Thymus (tissue), 11 donors: Measurements from ENCODE around the gene CACNA2D3. TPM values are rescaled to one million over a fixed set of nuclear protein-coding genes. Genes with fewer than 3 reads are reported as not detected.
A peak's percentile ranks its signal among the peaks of the same experiment; 100 is the strongest.

Source experiments
- DNase-seq, 9 donors: peaks; one replicate each; pipeline ENCODE4 v3.0.0-alpha.2; 2013; ENCODE audit warnings: low spot score in 9 of 9, low read depth in 6 of 9, missing footprints in 1 of 9
- H3K27ac ChIP-seq, 2 donors: one replicate each; pipeline ENCODE4 v1.5.1; 2013; ENCODE audit warnings: control low read depth in 1 of 2, low read depth in 1 of 2, low read length in 1 of 2, mild to moderate bottlenecking in 1 of 2, moderate library complexity in 1 of 2
- H3K27me3 ChIP-seq, 2 donors: one replicate each; pipeline ENCODE4 v1.5.1; 2013; ENCODE audit warnings: low read length in 1 of 2; ENCODE audit not compliant: control insufficient read depth in 2 of 2, insufficient read depth in 1 of 2
- H3K36me3 ChIP-seq, 2 donors: one replicate each; pipeline ENCODE4 v1.5.1; 2013; ENCODE audit warnings: low read length in 1 of 2, mild to moderate bottlenecking in 1 of 2, moderate library complexity in 1 of 2; ENCODE audit not compliant: control insufficient read depth in 2 of 2, insufficient read depth in 2 of 2
- H3K4me1 ChIP-seq, 2 donors: one replicate each; pipeline ENCODE4 v1.5.1; 2013; ENCODE audit warnings: low read length in 2 of 2; ENCODE audit not compliant: control insufficient read depth in 2 of 2, insufficient read depth in 2 of 2
- H3K4me3 ChIP-seq, 2 donors: one replicate each; pipeline ENCODE4 v1.5.1; 2013; ENCODE audit warnings: low read length in 2 of 2, control low read depth in 1 of 2, mild to moderate bottlenecking in 1 of 2
- H3K9me3 ChIP-seq, 2 donors: one replicate each; pipeline ENCODE4 v1.5.1; 2013; ENCODE audit warnings: low read length in 1 of 2, mild to moderate bottlenecking in 1 of 2; ENCODE audit not compliant: control insufficient read depth in 2 of 2, insufficient read depth in 1 of 2
- WGBS: extraction: QIAGEN DNeasy Blood & Tissue Kit; methylation state at CpG from one replicate; pipeline ENCODE4 v1.1.7; 2013; 5-methylcytosine and 5-hydroxymethylcytosine counted together
- polyA plus RNA-seq: library from polyadenylated mRNA; stranded (reverse); fragments of 200-250 nt; gene quantifications from one replicate; pipeline ENCODE4 v1.2.3, GENCODE V29; 2013
- total RNA-seq: library from RNA; stranded (reverse); fragments of 120-200 nt; gene quantifications from one replicate; pipeline ENCODE4 v1.2.4, GENCODE V29; 2013
- donor health status: healthy.

The CACNA2D3 gene
- total and polyA plus RNA-seq, 2 donors = 1.8 to 2.1 TPM

DNA sequence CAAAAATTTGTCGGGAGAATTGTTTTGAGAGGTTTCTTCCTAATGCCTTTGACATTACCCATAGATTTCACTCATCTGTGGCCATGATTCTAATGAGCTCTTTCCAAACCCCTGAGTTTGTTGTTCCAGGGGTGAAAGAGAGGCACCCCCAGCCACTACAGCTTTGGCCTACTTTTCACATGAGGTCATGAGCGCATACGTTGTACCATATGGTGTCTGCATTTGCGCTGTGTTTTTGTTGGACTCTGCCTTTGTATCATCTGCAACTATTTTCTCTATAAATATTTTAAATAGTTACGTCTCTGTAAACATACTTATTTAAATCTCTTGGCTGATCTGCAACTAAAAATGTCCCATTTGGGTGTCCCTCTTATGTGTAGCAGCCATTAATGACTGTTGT is 697.6 kb downstream of the CACNA2D3 start:
- H3K9me3 ChIP-seq = no peaks in the 10 kb centered on the region
- H3K27ac ChIP-seq = no peak overlapping the region
- H3K4me3 ChIP-seq = no peak overlapping the region
- WGBS = 97% methylated on average over 5 of the region's 5 CpGs
- no peaks in the 10 kb centered on the region for H3K27me3 ChIP-seq
- DNase-seq = no peak
- H3K36me3 ChIP-seq = no peaks in the 10 kb centered on the region
- no peaks in the 10 kb centered on the region for H3K4me1 ChIP-seq

DNA sequence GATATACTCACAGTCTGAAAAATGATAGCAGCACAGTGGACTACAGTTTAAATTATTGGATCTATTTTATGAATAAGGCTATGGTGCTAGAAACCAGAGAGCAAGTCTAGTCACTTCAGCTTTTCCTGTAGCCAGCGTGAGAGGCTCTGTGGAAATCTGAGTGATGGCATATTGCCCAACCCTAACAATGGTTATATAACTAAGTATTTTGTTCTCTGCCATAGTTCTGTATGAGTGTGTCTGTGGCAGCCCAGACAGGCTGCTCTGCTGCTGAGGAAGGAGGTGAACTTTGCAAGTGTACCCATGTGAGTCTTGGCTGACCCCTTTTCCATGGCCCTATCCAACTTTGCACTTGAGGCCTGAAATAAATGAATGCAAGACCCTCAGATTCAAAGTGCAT is 699.9 kb downstream of the CACNA2D3 start:
- no peaks in the 10 kb centered on the region for H3K27me3 ChIP-seq
- no peaks in the 10 kb centered on the region for H3K4me1 ChIP-seq
- H3K4me3 ChIP-seq = no peak overlapping the region
- peak in 1 of 9 donors; percentile 2 for DNase-seq
- 14% methylated on average over 1 of the region's 1 CpG for WGBS
- no peak overlapping the region for H3K27ac ChIP-seq
- no peaks in the 10 kb centered on the region for H3K36me3 ChIP-seq
- no peaks in the 10 kb centered on the region for H3K9me3 ChIP-seq

- Histone ChIP-seq H3K36me3 (no peaks in the 10 kb centered on the region), H3K4me3 (no peak overlapping the region), H3K27me3 (no peaks in the 10 kb centered on the region), H3K9me3 (peaks cover 3 to 6% of the 10 kb centered on the region in 2 donors), H3K4me1 (no peaks in the 10 kb centered on the region), H3K27ac (no peak overlapping the region)
- 87% methylated on average over 3 of the region's 3 CpGs for WGBS
- no peak for DNase-seq
Measured at GRCh38 chr3:54826251-54826691, 703.9 kb downstream of the CACNA2D3 start.

GRCh38 chr3:54827056-54827687 is 704.8 kb downstream of the CACNA2D3 start:
- WGBS = 73% methylated on average over 9 of the region's 9 CpGs
- Histone ChIP-seq H3K27ac (no peak overlapping the region), H3K9me3 (peaks cover 3 to 6% of the 10 kb centered on the region in 2 donors), H3K27me3 (no peaks in the 10 kb centered on the region), H3K36me3 (no peaks in the 10 kb centered on the region), H3K4me3 (no peak overlapping the region), H3K4me1 (no peaks in the 10 kb centered on the region)
- no peak for DNase-seq

- no peaks in the 10 kb centered on the region for H3K4me1 ChIP-seq
- 87% methylated on average over 2 of the region's 2 CpGs for WGBS
- H3K36me3 ChIP-seq = no peaks in the 10 kb centered on the region
- no peaks in the 10 kb centered on the region for H3K27me3 ChIP-seq
- H3K4me3 ChIP-seq = no peak overlapping the region
- H3K9me3 ChIP-seq = peaks cover 3 to 6% of the 10 kb centered on the region in 2 donors
- no peak for DNase-seq
- H3K27ac ChIP-seq = no peak overlapping the region
Measured at GRCh38 chr3:54827776-54828175, 705.4 kb downstream of the CACNA2D3 start.

DNA sequence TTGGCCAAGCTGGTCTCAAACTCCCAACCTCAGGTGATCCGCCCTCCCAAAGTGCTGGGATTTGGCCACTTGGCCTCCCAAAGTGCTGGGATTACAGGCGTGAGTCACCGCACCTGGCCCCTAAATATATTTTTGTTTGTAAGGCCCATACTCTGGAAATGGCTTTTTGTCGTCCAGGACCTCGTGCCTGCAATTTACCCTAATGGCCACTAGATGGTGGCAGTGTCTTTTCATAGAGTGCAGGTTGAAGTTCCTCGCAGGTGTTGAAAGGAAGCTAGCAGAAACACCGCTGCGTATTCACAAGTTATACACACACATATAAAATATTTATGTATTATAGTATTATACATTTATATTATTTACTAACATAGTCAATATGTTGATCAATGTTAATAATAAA is 708.3 kb downstream of the CACNA2D3 start:
- WGBS = 76% methylated on average over 8 of the region's 8 CpGs
- no peaks in the 10 kb centered on the region for H3K27me3 ChIP-seq
- no peak overlapping the region for H3K27ac ChIP-seq
- peaks cover 3 to 6% of the 10 kb centered on the region in 2 donors for H3K9me3 ChIP-seq
- no peaks in the 10 kb centered on the region for H3K36me3 ChIP-seq
- peak in 4 of 9 donors; percentile 7 to 20 (median 11) for DNase-seq
- H3K4me3 ChIP-seq = no peak overlapping the region
- no peaks in the 10 kb centered on the region for H3K4me1 ChIP-seq

- Histone ChIP-seq H3K36me3 (no peaks in the 10 kb centered on the region), H3K9me3 (peaks cover 3 to 6% of the 10 kb centered on the region in 2 donors), H3K4me3 (no peak overlapping the region), H3K27me3 (no peaks in the 10 kb centered on the region), H3K27ac (no peak overlapping the region), H3K4me1 (no peaks in the 10 kb centered on the region)
- WGBS = 95% methylated on average over 2 of the region's 2 CpGs
- no peak for DNase-seq
Measured at GRCh38 chr3:54831112-54831511, 708.8 kb downstream of the CACNA2D3 start.

DNA sequence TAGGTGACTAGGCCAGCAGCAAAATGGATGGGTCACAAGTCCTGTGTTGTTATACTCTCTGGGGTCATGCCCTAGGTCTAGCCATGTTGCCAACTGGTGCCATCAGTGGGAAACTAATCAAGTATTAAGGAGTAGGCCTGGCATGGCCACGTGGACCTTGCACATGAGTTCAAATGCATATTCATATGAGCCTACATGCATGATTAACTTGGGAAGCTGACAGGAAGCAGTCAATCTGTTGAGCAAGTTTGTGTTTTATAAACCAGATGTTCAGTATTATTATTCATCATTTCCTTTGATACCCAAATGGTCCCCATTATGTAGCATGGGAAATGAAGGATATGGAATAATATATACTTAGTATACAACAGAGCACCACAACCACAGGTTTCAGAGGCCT is 710.5 kb downstream of the CACNA2D3 start:
- peaks cover 3 to 6% of the 10 kb centered on the region in 2 donors for H3K9me3 ChIP-seq
- no peak for DNase-seq
- no peaks in the 10 kb centered on the region for H3K27me3 ChIP-seq
- no peak overlapping the region for H3K27ac ChIP-seq
- no peak overlapping the region for H3K4me3 ChIP-seq
- WGBS = 80% methylated on average over 1 of the region's 1 CpG
- no peaks in the 10 kb centered on the region for H3K36me3 ChIP-seq
- no peaks in the 10 kb centered on the region for H3K4me1 ChIP-seq

DNA sequence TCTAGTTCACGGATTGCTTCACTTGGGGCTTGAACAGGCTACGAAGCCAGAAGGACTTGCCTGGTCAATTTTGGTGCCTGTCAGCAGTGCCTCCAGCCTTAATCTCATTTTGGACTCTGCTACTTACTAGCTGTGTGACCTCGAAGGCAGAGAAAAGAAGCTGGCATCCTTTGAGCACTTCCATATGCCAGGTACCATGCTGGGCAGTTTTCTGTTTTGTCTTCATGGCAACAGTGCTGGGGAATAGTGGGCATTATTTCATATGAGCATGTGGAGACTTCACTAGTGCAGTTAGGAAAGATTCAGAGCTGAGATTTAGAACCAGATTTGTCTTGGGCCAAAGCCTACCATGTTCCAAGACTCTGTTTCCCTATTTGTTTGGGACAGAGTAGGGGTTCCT is 713.3 kb downstream of the CACNA2D3 start:
- H3K9me3 ChIP-seq = peaks cover 0 to under 1% of the 10 kb centered on the region in 2 donors
- H3K36me3 ChIP-seq = no peaks in the 10 kb centered on the region

More for the DNA sequence above, 713.3 kb downstream of the CACNA2D3 start:
- Histone ChIP-seq H3K4me3 (no peak overlapping the region), H3K4me1 (no peaks in the 10 kb centered on the region), H3K27me3 (no peaks in the 10 kb centered on the region), H3K27ac (no peak overlapping the region)
- DNase-seq = no peak
- WGBS = 87% methylated on average over 3 of the region's 3 CpGs
